ENCODE measurements around the gene FYN. TPM values are rescaled to one million over a fixed set of nuclear protein-coding genes. Genes with fewer than 3 reads are reported as not detected.

The FYN gene
- total RNA-seq, 1 experiment from 2014 or later = 249 TPM

GRCh38 chr6:111795558-111795957, 77.7 kb downstream of the FYN start:
- no peak overlapping the region for H2AFZ ChIP-seq (ENCODE audit: low read length)
- peak overlapping the region; percentile 13; the same call in 1 of the 2 replicates for H3K27ac ChIP-seq (ENCODE audit: low read length)
- H3K79me2 ChIP-seq (ENCODE audit: low read length) = peaks cover 97% of the 10 kb centered on the region
- H3K4me1 ChIP-seq (ENCODE audit: low read length) = peaks cover 64% of the 10 kb centered on the region
- H4K20me1 ChIP-seq (ENCODE audit: insufficient read depth, low read depth, low read length) = no peaks in the 10 kb centered on the region
- H3K4me3 ChIP-seq (ENCODE audit: low read length) = no peak overlapping the region
- H3K9me2 ChIP-seq (replicated peaks; ENCODE audit: insufficient read depth, low read length) = no peaks in the 10 kb centered on the region
- H3K9me3 ChIP-seq (ENCODE audit: low read length) = no peaks in the 10 kb centered on the region
- H3K36me3 ChIP-seq (ENCODE audit: insufficient read depth, low read length) = no peaks in the 10 kb centered on the region
- no peak for DNase-seq
- no peak overlapping the region for H3K4me2 ChIP-seq (ENCODE audit: low read depth, low read length, poor library complexity, severe bottlenecking)
- no peaks in the 10 kb centered on the region for H3K27me3 ChIP-seq (ENCODE audit: low read length)
- no peak overlapping the region for H3K9ac ChIP-seq (ENCODE audit: low read length)

DNA sequence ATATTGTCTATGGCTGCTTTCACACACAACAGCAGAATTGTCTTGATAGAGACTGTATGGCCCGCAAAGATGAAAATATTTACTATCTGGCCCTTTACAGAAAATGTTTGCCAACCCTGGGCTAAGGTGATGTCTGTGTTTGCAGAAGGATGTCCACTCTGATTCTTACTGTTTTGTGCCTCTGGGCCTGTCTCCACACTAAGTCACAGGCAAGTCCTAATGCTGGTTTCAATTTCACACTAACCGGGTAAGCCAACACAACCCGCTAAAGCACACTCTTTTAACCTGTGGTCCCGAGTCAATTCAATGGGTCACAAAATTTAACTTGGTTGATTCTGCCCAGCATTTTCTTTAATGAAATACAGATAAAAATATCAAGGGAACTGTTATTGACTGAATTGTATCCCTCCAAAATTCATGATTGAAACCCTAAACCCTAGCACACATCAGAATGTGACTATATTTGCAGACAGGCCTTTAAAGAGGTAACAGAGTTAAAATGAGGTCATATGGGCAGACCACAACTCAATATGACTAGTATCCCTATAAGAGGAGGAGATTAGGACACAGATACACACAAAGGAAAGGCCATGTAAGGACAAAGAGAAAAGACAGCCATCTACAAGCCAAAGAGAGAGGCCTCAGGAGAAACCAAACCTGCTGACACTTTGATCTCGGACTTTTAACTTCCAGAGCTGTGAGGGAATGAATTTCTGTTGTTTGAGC, 78.4 kb downstream of the FYN start:
- Histone ChIP-seq H2AFZ (ENCODE audit: low read length) (no peak overlapping the region), H3K4me2 (ENCODE audit: low read depth, low read length, poor library complexity, severe bottlenecking) (no peak overlapping the region), H3K36me3 (ENCODE audit: insufficient read depth, low read length) (no peaks in the 10 kb centered on the region), H3K79me2 (ENCODE audit: low read length) (peaks cover 97% of the 10 kb centered on the region), H3K4me3 (ENCODE audit: low read length) (no peak overlapping the region), H3K27ac (ENCODE audit: low read length) (peak overlapping the region; percentile 13; the same call in 1 of the 2 replicates), H3K9ac (ENCODE audit: low read length) (no peak overlapping the region), H3K4me1 (ENCODE audit: low read length) (peaks cover 69% of the 10 kb centered on the region), H3K27me3 (ENCODE audit: low read length) (no peaks in the 10 kb centered on the region), H3K9me3 (ENCODE audit: low read length) (no peaks in the 10 kb centered on the region), H4K20me1 (ENCODE audit: insufficient read depth, low read depth, low read length) (no peaks in the 10 kb centered on the region), H3K9me2 (replicated peaks; ENCODE audit: insufficient read depth, low read length) (no peaks in the 10 kb centered on the region)
- no peak for DNase-seq

DNA sequence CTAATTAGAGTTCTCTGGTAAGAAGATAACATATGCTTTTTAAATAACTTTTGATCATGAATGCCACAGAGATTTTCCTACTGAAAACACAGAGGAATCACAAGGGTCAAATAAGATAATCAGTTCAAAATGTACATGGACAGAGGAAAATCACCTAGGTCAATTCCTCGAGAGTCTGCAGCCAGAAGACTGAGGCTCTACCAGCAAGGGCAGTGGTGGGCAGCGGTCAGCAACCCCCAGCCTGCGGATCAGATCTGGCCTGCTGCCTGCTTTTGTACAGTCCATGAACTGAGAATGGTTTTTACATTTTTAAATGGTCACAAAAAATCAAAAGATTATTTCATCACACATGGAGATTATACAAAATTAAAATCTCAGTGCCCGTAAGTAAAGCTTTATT, 79.0 kb downstream of the FYN start:
- H3K27ac ChIP-seq (ENCODE audit: low read length) = no peak overlapping the region

DNA sequence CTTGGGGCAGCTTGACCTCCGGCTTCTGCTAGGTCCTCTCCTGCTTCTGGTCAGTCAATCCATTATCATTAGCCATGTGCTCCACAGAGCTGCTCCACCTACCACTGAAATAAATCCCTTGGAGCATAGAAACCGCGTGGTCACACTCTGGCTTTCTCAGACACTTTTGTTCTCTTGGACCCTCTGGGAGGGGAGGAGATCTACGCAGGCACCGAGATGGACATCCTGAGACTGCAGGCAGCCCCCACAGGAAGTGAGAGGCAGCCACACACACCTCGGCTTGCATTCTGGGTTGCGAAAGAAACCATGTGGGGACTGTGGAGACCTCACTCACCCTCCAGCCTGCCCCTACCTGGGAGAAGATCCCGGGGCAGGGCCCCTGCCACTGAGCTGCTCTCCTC, 79.5 kb downstream of the FYN start:
- no peak for DNase-seq
- Histone ChIP-seq H3K9me3 (ENCODE audit: low read length) (no peaks in the 10 kb centered on the region), H3K4me3 (ENCODE audit: low read length) (no peak overlapping the region), H3K9me2 (replicated peaks; ENCODE audit: insufficient read depth, low read length) (no peaks in the 10 kb centered on the region), H3K9ac (ENCODE audit: low read length) (no peak overlapping the region), H3K4me1 (ENCODE audit: low read length) (peaks cover 80% of the 10 kb centered on the region), H2AFZ (ENCODE audit: low read length) (no peak overlapping the region), H3K27me3 (ENCODE audit: low read length) (no peaks in the 10 kb centered on the region), H3K36me3 (ENCODE audit: insufficient read depth, low read length) (no peaks in the 10 kb centered on the region; the same call in 1 of the 2 replicates), H3K79me2 (ENCODE audit: low read length) (peaks cover 97% of the 10 kb centered on the region), H3K27ac (ENCODE audit: low read length) (no peak overlapping the region), H3K4me2 (ENCODE audit: low read depth, low read length, poor library complexity, severe bottlenecking) (no peak overlapping the region), H4K20me1 (ENCODE audit: insufficient read depth, low read depth, low read length) (no peaks in the 10 kb centered on the region)

More for the DNA sequence above, 79.0 kb downstream of the FYN start:
- H4K20me1 ChIP-seq (ENCODE audit: insufficient read depth, low read depth, low read length) = no peaks in the 10 kb centered on the region
- no peak overlapping the region for H3K9ac ChIP-seq (ENCODE audit: low read length)
- no peaks in the 10 kb centered on the region for H3K27me3 ChIP-seq (ENCODE audit: low read length)
- no peak overlapping the region for H3K4me2 ChIP-seq (ENCODE audit: low read depth, low read length, poor library complexity, severe bottlenecking)
- peaks cover 75% of the 10 kb centered on the region for H3K4me1 ChIP-seq (ENCODE audit: low read length)
- H3K4me3 ChIP-seq (ENCODE audit: low read length) = no peak overlapping the region
- no peaks in the 10 kb centered on the region for H3K36me3 ChIP-seq (ENCODE audit: insufficient read depth, low read length)
- H2AFZ ChIP-seq (ENCODE audit: low read length) = no peak overlapping the region
- no peaks in the 10 kb centered on the region for H3K9me2 ChIP-seq (replicated peaks; ENCODE audit: insufficient read depth, low read length)
- DNase-seq = no peak
- no peaks in the 10 kb centered on the region for H3K9me3 ChIP-seq (ENCODE audit: low read length)
- H3K79me2 ChIP-seq (ENCODE audit: low read length) = peaks cover 97% of the 10 kb centered on the region

DNA sequence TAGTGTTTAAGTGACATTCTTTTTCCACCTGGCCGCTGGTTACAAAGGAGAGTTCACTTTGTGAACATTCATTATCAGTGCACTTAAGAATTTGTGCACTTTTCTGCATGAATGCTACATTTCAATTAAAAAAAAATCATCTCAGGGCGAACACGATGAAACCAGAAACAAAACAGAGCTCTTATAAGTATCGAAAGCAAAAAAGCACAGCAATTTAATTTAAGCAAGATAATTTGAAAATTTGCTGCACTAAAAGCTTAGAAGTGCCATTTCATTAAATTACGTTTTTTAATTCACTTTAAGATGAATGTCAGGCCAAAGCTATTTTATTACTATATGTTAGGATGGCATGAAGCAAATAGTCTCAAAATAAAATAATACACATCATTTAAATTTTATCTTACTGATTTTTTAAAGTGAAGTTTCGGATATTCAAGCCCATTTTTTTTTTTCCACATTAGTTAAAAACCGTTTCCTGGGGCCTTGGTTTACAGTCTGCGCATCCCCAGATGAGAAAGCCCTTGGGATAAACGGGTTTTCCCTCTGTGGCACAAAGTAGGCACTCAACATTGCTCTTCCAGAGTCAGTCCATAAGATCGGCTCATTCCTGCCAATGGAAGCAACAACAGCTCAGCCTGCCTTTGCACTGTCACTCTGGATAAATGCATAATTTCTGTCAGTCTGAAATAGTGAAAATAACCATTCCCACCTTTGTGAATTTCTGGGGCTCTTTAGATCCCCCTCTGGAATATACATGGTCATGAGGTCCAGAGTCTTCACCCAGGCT, 80.1 kb downstream of the FYN start:
- H2AFZ ChIP-seq (ENCODE audit: low read length) = no peak overlapping the region
- no peak overlapping the region for H3K4me3 ChIP-seq (ENCODE audit: low read length)
- DNase-seq = no peak
- H3K27me3 ChIP-seq (ENCODE audit: low read length) = no peaks in the 10 kb centered on the region
- H3K4me1 ChIP-seq (ENCODE audit: low read length) = peaks cover 80% of the 10 kb centered on the region
- no peaks in the 10 kb centered on the region for H4K20me1 ChIP-seq (ENCODE audit: insufficient read depth, low read depth, low read length)
- H3K9me3 ChIP-seq (ENCODE audit: low read length) = no peaks in the 10 kb centered on the region
- no peaks in the 10 kb centered on the region for H3K9me2 ChIP-seq (replicated peaks; ENCODE audit: insufficient read depth, low read length)
- peaks cover 97% of the 10 kb centered on the region for H3K79me2 ChIP-seq (ENCODE audit: low read length)
- H3K9ac ChIP-seq (ENCODE audit: low read length) = no peak overlapping the region
- no peak overlapping the region for H3K4me2 ChIP-seq (ENCODE audit: low read depth, low read length, poor library complexity, severe bottlenecking)
- H3K27ac ChIP-seq (ENCODE audit: low read length) = no peak overlapping the region
- H3K36me3 ChIP-seq (ENCODE audit: insufficient read depth, low read length) = no peaks in the 10 kb centered on the region; the same call in 1 of the 2 replicates

DNA sequence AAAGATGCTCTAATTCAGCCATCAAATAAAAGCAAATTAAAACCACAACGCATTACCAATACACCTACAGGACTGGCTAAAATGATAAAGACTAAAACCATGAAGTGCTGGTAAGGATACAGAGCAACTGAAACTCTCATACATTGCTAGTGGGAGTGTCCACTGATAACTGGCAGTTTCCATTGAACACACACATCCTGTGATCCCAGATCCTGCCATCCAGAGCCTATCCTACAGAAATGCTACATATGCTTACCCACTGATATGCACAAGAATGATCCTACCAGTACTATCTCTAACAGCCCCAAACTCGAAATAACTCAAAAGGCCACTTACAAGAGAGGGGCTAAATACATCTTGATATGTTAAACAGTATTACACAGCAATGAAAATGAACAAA, 81.0 kb downstream of the FYN start:
- no peak for DNase-seq
- Histone ChIP-seq H3K4me1 (ENCODE audit: low read length) (peaks cover 80% of the 10 kb centered on the region), H3K4me2 (ENCODE audit: low read depth, low read length, poor library complexity, severe bottlenecking) (peak overlapping the region; percentile 16)

GRCh38 chr6:111791415-111791814, 81.8 kb downstream of the FYN start:
- no peaks in the 10 kb centered on the region for H3K9me2 ChIP-seq (replicated peaks; ENCODE audit: insufficient read depth, low read length)
- H4K20me1 ChIP-seq (ENCODE audit: insufficient read depth, low read depth, low read length) = no peaks in the 10 kb centered on the region
- no peaks in the 10 kb centered on the region for H3K27me3 ChIP-seq (ENCODE audit: low read length)
- no peaks in the 10 kb centered on the region for H3K9me3 ChIP-seq (ENCODE audit: low read length)
- DNase-seq = no peak
- 0 out of 2 replicates have a peak overlapping the region, but pooled peaks have one; percentile 4 for H3K9ac ChIP-seq (ENCODE audit: low read length)
- H3K36me3 ChIP-seq (ENCODE audit: insufficient read depth, low read length) = no peaks in the 10 kb centered on the region; the same call in 1 of the 2 replicates
- peaks cover 92% of the 10 kb centered on the region for H3K79me2 ChIP-seq (ENCODE audit: low read length)
- no peak overlapping the region for H2AFZ ChIP-seq (ENCODE audit: low read length)
- peaks cover 75% of the 10 kb centered on the region for H3K4me1 ChIP-seq (ENCODE audit: low read length)
- H3K4me3 ChIP-seq (ENCODE audit: low read length) = no peak overlapping the region
- H3K27ac ChIP-seq (ENCODE audit: low read length) = peak overlapping the region; percentile 13; the same call in 1 of the 2 replicates
- H3K4me2 ChIP-seq (ENCODE audit: low read depth, low read length, poor library complexity, severe bottlenecking) = peak overlapping the region; percentile 16

More for the DNA sequence above, 81.0 kb downstream of the FYN start:
- Histone ChIP-seq H3K9me3 (ENCODE audit: low read length) (no peaks in the 10 kb centered on the region), H3K27ac (ENCODE audit: low read length) (no peak overlapping the region), H4K20me1 (ENCODE audit: insufficient read depth, low read depth, low read length) (no peaks in the 10 kb centered on the region), H3K27me3 (ENCODE audit: low read length) (no peaks in the 10 kb centered on the region), H3K9ac (ENCODE audit: low read length) (no peak overlapping the region), H3K36me3 (ENCODE audit: insufficient read depth, low read length) (no peaks in the 10 kb centered on the region; the same call in 1 of the 2 replicates), H3K9me2 (replicated peaks; ENCODE audit: insufficient read depth, low read length) (no peaks in the 10 kb centered on the region), H3K4me3 (ENCODE audit: low read length) (no peak overlapping the region), H2AFZ (ENCODE audit: low read length) (no peak overlapping the region), H3K79me2 (ENCODE audit: low read length) (peaks cover 99% of the 10 kb centered on the region)

GRCh38 chr6:111789598-111789997, 83.7 kb downstream of the FYN start:
- Histone ChIP-seq H3K9ac (ENCODE audit: low read length) (no peak overlapping the region), H3K4me1 (ENCODE audit: low read length) (peaks cover 57% of the 10 kb centered on the region), H3K4me3 (ENCODE audit: low read length) (no peak overlapping the region), H4K20me1 (ENCODE audit: insufficient read depth, low read depth, low read length) (no peaks in the 10 kb centered on the region), H3K36me3 (ENCODE audit: insufficient read depth, low read length) (no peaks in the 10 kb centered on the region; the same call in 1 of the 2 replicates), H3K4me2 (ENCODE audit: low read depth, low read length, poor library complexity, severe bottlenecking) (no peak overlapping the region), H3K9me2 (replicated peaks; ENCODE audit: insufficient read depth, low read length) (no peaks in the 10 kb centered on the region), H3K9me3 (ENCODE audit: low read length) (no peaks in the 10 kb centered on the region), H3K27ac (ENCODE audit: low read length) (no peak overlapping the region), H3K79me2 (ENCODE audit: low read length) (peaks cover 83% of the 10 kb centered on the region), H2AFZ (ENCODE audit: low read length) (no peak overlapping the region), H3K27me3 (ENCODE audit: low read length) (no peaks in the 10 kb centered on the region)
- no peak for DNase-seq

Measured in Karpas-422 (cell line).